MM.1S (cell line): ENCODE data around the gene PROX1.

Source experiments
- EZH2 ChIP-seq: fragments of 300-600 bp; sonication (generic); optimal IDR thresholded peaks from 2 replicates; pipeline ENCODE3; 2017; ENCODE audit warnings: low read depth, mild to moderate bottlenecking, antibody characterized with exemption, low read length, mixed read lengths
- EZH2phosphoT487 ChIP-seq: fragments of 300-600 bp; sonication (generic); IDR thresholded peaks from 2 replicates; pipeline ENCODE4 v1.6.1; 2018; ENCODE audit warnings: antibody characterized with exemption, low read length
- TF ChIP-seq, protein P1 (sequence below): fragments of 300-600 bp; sonication (generic); IDR thresholded peaks from 2 replicates; pipeline ENCODE4 v1.5.1; 2016; ENCODE audit warnings: antibody characterized with exemption, low read length, mixed read lengths

DNA sequence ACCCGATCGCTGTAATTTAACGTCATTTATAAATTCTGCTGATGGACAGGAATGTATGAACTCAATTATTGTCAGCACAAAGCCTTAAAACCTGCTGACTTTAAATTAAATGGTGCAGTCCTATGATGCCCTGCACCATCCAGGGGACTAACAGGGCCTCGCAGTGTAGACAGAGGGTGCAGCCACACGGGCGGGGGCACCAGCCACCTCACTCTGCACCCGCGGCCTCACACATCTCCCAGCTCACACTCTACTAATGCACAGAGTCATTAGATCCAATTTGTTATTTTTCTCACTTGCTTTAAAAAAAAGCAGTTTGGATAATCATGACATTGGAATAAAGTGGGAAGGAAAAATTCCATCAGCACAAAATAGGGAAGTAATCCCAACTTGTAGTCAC lies 49.7 kb downstream of the PROX1 start:
- TF ChIP-seq, protein P1, sequence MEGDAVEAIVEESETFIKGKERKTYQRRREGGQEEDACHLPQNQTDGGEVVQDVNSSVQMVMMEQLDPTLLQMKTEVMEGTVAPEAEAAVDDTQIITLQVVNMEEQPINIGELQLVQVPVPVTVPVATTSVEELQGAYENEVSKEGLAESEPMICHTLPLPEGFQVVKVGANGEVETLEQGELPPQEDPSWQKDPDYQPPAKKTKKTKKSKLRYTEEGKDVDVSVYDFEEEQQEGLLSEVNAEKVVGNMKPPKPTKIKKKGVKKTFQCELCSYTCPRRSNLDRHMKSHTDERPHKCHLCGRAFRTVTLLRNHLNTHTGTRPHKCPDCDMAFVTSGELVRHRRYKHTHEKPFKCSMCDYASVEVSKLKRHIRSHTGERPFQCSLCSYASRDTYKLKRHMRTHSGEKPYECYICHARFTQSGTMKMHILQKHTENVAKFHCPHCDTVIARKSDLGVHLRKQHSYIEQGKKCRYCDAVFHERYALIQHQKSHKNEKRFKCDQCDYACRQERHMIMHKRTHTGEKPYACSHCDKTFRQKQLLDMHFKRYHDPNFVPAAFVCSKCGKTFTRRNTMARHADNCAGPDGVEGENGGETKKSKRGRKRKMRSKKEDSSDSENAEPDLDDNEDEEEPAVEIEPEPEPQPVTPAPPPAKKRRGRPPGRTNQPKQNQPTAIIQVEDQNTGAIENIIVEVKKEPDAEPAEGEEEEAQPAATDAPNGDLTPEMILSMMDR: no peak
- TF ChIP-seq EZH2phosphoT487 (no peak), EZH2 (no peak)
